HCT116 (cell line): ENCODE measurements around the gene LEO1. TPM values are rescaled to one million over a fixed set of nuclear protein-coding genes. Genes with fewer than 3 reads are reported as not detected.

ENCODE experiments used
- ATAC-seq: fragments of 200-7000 bp; cut with Tn5 transposase; 2 replicates; pipeline ENCODE4 v1.9.1; 2020; ENCODE audit warnings: mild to moderate bottlenecking, moderate library complexity
- BruUV-seq: library from RNA; stranded (reverse); fragments of 400-500 nt; replicated peaks from 2 replicates; lab custom pipeline; 2021; lab: Mats Ljungman, UMichigan
- CTCF ChIA-PET: fragments of 300-600 bp; sonication (Branson Sonifier 250); formaldehyde crosslinking; loops from one replicate; lab custom pipeline; 2021; ENCODE audit warnings: antibody characterized with exemption; lab: Charles Lee
- POLR2A ChIA-PET: fragments of 300-600, 350-600 bp; sonication (Branson Sonifier 250); formaldehyde crosslinking; loops from one replicate; lab custom pipeline; 2021; ENCODE audit warnings: antibody characterized with exemption; lab: Charles Lee
- RAD21 ChIA-PET, 2 experiments: fragments of 300-600 bp; sonication (Branson Sonifier 250); formaldehyde crosslinking; loops; one replicate each; lab custom pipeline; 2023; ENCODE audit warnings: low total read pairs in 2 of 2; ENCODE audit not compliant: uncharacterized antibody in 2 of 2, unreplicated experiment in 2 of 2, low non-redundant PET in 1 of 2; lab: Charles Lee
- DNase-seq: peaks from one replicate; pipeline ENCODE4 v3.0.0-alpha.2; 2010; ENCODE audit warnings: low read depth, low spot score
- H2AFZ ChIP-seq: fragments of 200-600 bp; shearing (Covaris generic), sonication (generic); 2 replicates; pipeline ENCODE4 v1.6.1; 2017; ENCODE audit warnings: low read depth, mixed run types, mixed read lengths, antibody characterized with exemption, low read length; ENCODE audit not compliant: poor library complexity, severe bottlenecking
- H3K27ac ChIP-seq: 2 replicates; pipeline ENCODE4 v1.5.1; 2012; ENCODE audit warnings: low read depth, low read length
- H3K27me3 ChIP-seq: fragments of 200-600 bp; sonication (generic); 2 replicates; pipeline ENCODE4 v1.6.1; 2016; ENCODE audit warnings: mixed run types, low read length, mixed read lengths; ENCODE audit not compliant: insufficient read depth
- H3K36me3 ChIP-seq, 2 experiments: fragments of 200-500 bp in 1 of 2; fragments of 200-600 bp in 1 of 2; sonication (Bioruptor generic) in 1 of 2; sonication (generic) in 1 of 2; 2 replicates each; pipeline versions ENCODE4 v1.5.1 to v1.6.1; 2014 to 2016; ENCODE audit warnings: low read length in 2 of 2, inconsistent platforms in 1 of 2, mixed read lengths in 1 of 2, mixed run types in 1 of 2; ENCODE audit not compliant: insufficient read depth in 2 of 2, control insufficient read depth in 1 of 2
- H3K4me1 ChIP-seq, 2 experiments: fragments of 200-600 bp in 1 of 2; sonication (generic) in 1 of 2; 2 replicates each; pipeline versions ENCODE4 v1.5.1 to v1.6.1; 2012 to 2017; ENCODE audit warnings: low read length in 2 of 2, inconsistent platforms in 1 of 2, mild to moderate bottlenecking in 1 of 2, mixed read lengths in 1 of 2, mixed run types in 1 of 2, moderate library complexity in 1 of 2; ENCODE audit not compliant: insufficient read depth in 2 of 2, control insufficient read depth in 1 of 2
- H3K4me2 ChIP-seq: fragments of 200-600 bp; sonication (generic); 2 replicates; pipeline ENCODE4 v1.6.1; 2017; ENCODE audit warnings: mixed run types, low read length, mixed read lengths
- H3K4me3 ChIP-seq, 2 experiments: fragments of 200-600 bp in 1 of 2; sonication (generic) in 1 of 2; replicated peaks in 1 of 2; 2 replicates each; pipeline ENCODE4 v1.5.1; 2011 to 2016; ENCODE audit warnings: low read length in 2 of 2, control low read depth in 1 of 2, low read depth in 1 of 2, mild to moderate bottlenecking in 1 of 2, mixed read lengths in 1 of 2, mixed run types in 1 of 2
- H3K79me2 ChIP-seq: fragments of 200-600 bp; sonication (generic); 2 replicates; pipeline ENCODE4 v1.6.1; 2017; ENCODE audit warnings: mild to moderate bottlenecking, mixed run types, low read length, moderate library complexity, mixed read lengths; ENCODE audit not compliant: insufficient read depth
- H3K9ac ChIP-seq: fragments of 200-600 bp; sonication (generic); 2 replicates; pipeline ENCODE4 v1.6.1; 2016; ENCODE audit warnings: low read length, mixed read lengths
- H3K9me2 ChIP-seq: fragments of 200-600 bp; sonication (generic), shearing (Covaris generic); 2 replicates; pipeline ENCODE4 v1.6.1; 2017; ENCODE audit warnings: mixed run types, mild to moderate bottlenecking, moderate library complexity; ENCODE audit not compliant: insufficient read depth
- H3K9me3 ChIP-seq, 2 experiments: fragments of 200-500 bp in 1 of 2; fragments of 200-600 bp in 1 of 2; sonication (Bioruptor generic) in 1 of 2; sonication (generic) in 1 of 2; 2 replicates each; pipeline ENCODE4 v1.6.1; 2014 to 2017; ENCODE audit warnings: low read length in 2 of 2, mixed read lengths in 2 of 2, inconsistent platforms in 1 of 2, low read depth in 1 of 2, mild to moderate bottlenecking in 1 of 2, mixed run types in 1 of 2, moderate library complexity in 1 of 2; ENCODE audit not compliant: control insufficient read depth in 1 of 2, insufficient read depth in 1 of 2
- H4K20me1 ChIP-seq: fragments of 200-600 bp; sonication (generic), shearing (Covaris generic); 2 replicates; pipeline ENCODE4 v1.6.1; 2017; ENCODE audit warnings: mixed run types, mild to moderate bottlenecking, moderate library complexity; ENCODE audit not compliant: insufficient read depth
- CBX3 ChIP-seq: IDR thresholded peaks from 2 replicates; pipeline ENCODE4 v1.6.1; 2012; ENCODE audit warnings: low read depth
- CEBPB ChIP-seq: IDR thresholded peaks from 2 replicates; pipeline ENCODE4 v1.6.1; 2012; ENCODE audit warnings: low read depth
- ELF1 ChIP-seq: IDR thresholded peaks from 2 replicates; pipeline ENCODE4 v1.6.1; 2012; ENCODE audit warnings: low read depth, borderline replicate concordance
- JUND ChIP-seq: IDR thresholded peaks from 2 replicates; pipeline ENCODE4 v1.6.1; 2012
- MAX ChIP-seq: IDR thresholded peaks from 2 replicates; pipeline ENCODE4 v1.6.1; 2012
- POLR2AphosphoS5 ChIP-seq: IDR thresholded peaks from 2 replicates; pipeline ENCODE4 v1.6.1; 2011; ENCODE audit warnings: mild to moderate bottlenecking, low read depth, low read length, moderate library complexity
- REST ChIP-seq: IDR thresholded peaks from 2 replicates; pipeline ENCODE4 v1.6.1; 2012; ENCODE audit warnings: low read depth
- SP1 ChIP-seq: IDR thresholded peaks from 2 replicates; pipeline ENCODE4 v1.6.1; 2012; ENCODE audit warnings: low read depth
- SRF ChIP-seq: IDR thresholded peaks from 2 replicates; pipeline ENCODE4 v1.6.1; 2012; ENCODE audit warnings: low read depth
- intact Hi-C: fragments of 100-400 bp; cut with micrococcal nuclease; formaldehyde crosslinking; loops from 2 replicates; pipeline ENCODE4 v1.10.0; 2022
- total RNA-seq: library from RNA; stranded (reverse); gene quantifications from one replicate; pipeline ENCODE4 v1.2.1, GENCODE V29; 2021; ENCODE audit not compliant: unreplicated experiment

LEO1 gene
- total RNA-seq, 1 experiment from 2014 or later, result 27.8 TPM

GRCh38 chr15:51912528-51912927 is 59.0 kb downstream of the LEO1 start:
- peaks cover 7% of the 10 kb centered on the region for H4K20me1 ChIP-seq
- H3K27me3 ChIP-seq, result no peaks in the 10 kb centered on the region
- no peak for TF ChIP-seq CBX3
- TF ChIP-seq JUND, result no peak
- no peak for TF ChIP-seq SP1
- TF ChIP-seq SRF, result no peak
- no peak for TF ChIP-seq CEBPB
- no peak for TF ChIP-seq REST
- no peak for TF ChIP-seq MAX
- no peak for TF ChIP-seq ELF1
- TF ChIP-seq POLR2AphosphoS5, result no peak
- H3K4me3 ChIP-seq, result no peak overlapping the region
- H3K4me1 ChIP-seq, result peaks cover 9 to 10% of the 10 kb centered on the region in 2 experiments
- no peak overlapping the region for H3K9ac ChIP-seq
- intact Hi-C loops, result no loop called here
- DNase-seq (no peak), ATAC-seq (no peak)
- no TSS peak for BruUV-seq
- H3K36me3 ChIP-seq, result peaks cover 12 to 25% of the 10 kb centered on the region in 2 experiments; a peak in 3 of 4 replicates
- H3K9me3 ChIP-seq, result no peaks in the 10 kb centered on the region
- H2AFZ ChIP-seq, result no peak overlapping the region
- no peaks in the 10 kb centered on the region for H3K79me2 ChIP-seq
- H3K27ac ChIP-seq, result no peak overlapping the region
- POLR2A ChIA-PET, result no interaction called here
- CTCF ChIA-PET, result no interaction called here
- H3K4me2 ChIP-seq, result no peak overlapping the region
- no peaks in the 10 kb centered on the region for H3K9me2 ChIP-seq
- RAD21 ChIA-PET, result no interaction called here
